ENCODE results near the gene HDGFL2.
"Not testable (repeated sequence)": the region's sequence is repeated elsewhere in the genome, so short reads cannot be mapped to it uniquely, and the experiment has no call there.

The HDGFL2 gene

DNA sequence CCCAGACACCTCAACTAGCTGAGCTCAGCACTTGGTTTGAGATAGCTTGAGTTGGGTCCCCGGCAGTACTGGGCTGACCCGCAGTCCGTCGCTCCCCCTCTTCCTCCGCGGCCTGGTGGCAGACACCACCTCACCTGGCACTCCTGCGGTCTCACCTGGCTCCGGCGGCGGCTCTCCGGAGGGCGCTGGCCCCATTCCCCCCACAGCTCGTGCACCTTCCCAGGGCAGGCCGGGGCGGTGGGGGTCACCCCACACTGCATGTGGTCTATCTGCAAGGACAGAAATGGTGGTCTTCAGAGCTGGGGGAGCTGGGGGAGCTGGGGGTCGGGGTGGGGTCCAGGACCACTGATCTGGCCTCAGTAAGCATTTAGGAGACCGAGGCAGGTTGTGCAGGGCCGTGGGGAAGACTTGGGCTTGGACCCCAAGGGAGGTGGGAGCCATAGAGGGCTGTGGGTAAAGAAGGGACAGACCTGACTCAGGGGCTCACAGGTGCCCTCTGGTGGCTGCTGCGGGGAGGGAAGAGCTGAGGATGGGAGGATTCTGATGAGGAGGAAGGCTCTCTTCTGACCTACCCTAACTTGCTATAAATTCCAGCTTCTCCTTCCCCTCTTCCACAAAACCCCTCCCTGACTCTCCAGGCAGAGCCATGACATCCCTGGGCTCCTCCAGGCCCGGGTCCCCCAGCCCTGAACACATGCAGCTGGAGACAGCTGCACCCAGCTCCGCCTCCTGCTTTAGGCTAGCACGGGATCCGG lies 52.9 kb downstream of the HDGFL2 start:
- DNase-seq (ENCODE audit: extremely low read depth, low read depth) = no peak
- no peak overlapping the region for H3K4me3 ChIP-seq (replicated peaks; ENCODE audit: low read depth, low read length)
- TF ChIP-seq, protein P1, sequence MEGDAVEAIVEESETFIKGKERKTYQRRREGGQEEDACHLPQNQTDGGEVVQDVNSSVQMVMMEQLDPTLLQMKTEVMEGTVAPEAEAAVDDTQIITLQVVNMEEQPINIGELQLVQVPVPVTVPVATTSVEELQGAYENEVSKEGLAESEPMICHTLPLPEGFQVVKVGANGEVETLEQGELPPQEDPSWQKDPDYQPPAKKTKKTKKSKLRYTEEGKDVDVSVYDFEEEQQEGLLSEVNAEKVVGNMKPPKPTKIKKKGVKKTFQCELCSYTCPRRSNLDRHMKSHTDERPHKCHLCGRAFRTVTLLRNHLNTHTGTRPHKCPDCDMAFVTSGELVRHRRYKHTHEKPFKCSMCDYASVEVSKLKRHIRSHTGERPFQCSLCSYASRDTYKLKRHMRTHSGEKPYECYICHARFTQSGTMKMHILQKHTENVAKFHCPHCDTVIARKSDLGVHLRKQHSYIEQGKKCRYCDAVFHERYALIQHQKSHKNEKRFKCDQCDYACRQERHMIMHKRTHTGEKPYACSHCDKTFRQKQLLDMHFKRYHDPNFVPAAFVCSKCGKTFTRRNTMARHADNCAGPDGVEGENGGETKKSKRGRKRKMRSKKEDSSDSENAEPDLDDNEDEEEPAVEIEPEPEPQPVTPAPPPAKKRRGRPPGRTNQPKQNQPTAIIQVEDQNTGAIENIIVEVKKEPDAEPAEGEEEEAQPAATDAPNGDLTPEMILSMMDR (IDR thresholded peaks at IDR 0.05; ENCODE audit: low read depth, low read length, missing control alignments) = peak; percentile 89

DNA sequence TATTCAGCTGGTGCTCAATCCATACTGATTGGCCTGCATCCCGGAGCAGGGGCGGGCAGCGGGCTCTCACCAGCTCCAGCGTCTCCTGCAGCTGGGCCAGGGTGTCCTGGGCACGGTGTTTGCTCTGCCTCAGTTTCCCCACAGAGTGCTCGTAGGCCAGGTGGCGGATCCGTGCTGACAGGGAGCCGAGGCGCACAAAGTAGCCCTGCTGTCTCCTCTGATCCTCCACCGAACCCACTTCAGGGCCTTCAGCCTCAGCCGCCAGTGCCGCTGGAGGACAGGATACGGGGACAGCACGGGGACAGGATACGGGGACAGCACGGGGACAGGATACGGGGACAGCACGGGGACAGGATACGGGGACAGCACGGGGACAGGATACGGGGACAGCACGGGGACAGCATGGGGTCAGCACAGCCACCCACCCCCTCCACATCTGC lies 53.5 kb downstream of the HDGFL2 start:
- no peak overlapping the region for H3K4me3 ChIP-seq (replicated peaks; ENCODE audit: low read depth, low read length)
- TF ChIP-seq, protein P1 (IDR thresholded peaks at IDR 0.05; ENCODE audit: low read depth, low read length, missing control alignments) = no peak
- no peak for DNase-seq (ENCODE audit: extremely low read depth, low read depth)

DNA sequence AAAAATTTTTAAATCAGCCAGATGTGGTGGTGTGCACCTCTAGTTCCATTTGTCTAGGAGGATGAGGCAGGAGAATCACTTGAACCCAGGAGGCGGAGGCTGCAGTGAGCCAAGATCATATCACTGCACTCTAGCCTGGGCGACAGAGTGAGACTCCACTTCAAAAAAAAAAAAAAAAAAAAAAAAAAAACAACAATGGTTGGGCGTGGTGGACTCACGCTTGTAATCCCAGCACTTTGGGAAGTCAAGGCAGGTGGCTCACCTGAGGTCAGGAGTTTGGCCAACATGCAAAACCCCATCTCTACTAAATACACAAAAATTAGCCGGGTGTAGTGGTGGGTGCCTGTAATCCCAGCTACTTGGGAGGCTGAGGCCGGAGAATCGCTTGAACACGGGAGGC lies 55.3 kb downstream of the HDGFL2 start:
- DNase-seq (ENCODE audit: extremely low read depth, low read depth); H3K4me3 ChIP-seq (replicated peaks; ENCODE audit: low read depth, low read length): not testable (repeated sequence)

DNA sequence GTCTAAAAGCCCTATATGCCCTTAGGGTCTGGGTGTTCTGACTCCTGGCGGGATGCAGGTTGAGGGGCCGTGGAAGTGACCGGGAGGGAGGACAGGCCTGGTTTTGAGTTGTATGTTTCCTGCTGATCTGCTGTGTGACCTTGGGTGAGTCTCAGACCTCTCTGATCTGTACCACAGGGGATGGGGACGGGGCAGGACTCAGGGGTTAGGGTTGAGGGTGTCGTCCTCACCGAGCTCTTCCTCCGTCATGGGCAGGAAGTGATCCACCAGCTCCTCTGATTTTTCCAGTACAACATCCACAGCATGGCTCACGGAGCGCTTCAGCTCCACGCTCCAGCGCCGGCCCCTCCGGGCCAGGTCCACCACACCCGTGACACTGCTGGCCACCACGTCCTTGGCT lies 56.7 kb downstream of the HDGFL2 start:
- no peak overlapping the region for H3K4me3 ChIP-seq (replicated peaks; ENCODE audit: low read depth, low read length)
- DNase-seq (ENCODE audit: extremely low read depth, low read depth) = no peak

DNA sequence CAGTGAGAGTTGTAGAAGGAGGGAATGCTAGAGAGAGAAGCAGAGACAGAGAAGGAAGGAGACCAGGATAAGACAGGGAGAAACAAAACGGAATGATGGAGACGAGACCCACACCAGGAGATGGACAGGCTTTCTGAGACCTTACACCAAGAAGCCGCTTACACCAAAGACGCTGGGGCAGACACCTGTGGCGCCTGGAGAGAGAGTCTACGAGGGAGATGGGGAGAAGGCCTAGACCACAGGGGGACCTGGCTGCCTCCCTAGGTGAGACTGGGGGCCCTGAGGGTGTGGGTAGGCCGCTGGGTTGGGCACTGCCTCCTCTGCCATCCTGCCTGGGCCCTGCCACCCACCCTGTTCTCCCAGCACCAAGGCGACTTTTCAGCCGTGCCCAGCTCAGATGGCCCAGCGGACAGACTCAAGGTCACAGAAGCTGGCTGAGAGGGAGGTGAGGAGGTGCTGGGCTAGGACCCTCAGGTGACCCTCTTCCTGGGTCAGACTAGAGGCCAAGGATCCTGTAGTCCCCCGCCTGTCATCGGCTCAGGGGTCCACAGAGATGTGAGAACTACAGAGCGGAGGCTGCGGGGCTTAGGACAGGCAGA lies 57.9 kb downstream of the HDGFL2 start:
- no peak for DNase-seq (ENCODE audit: extremely low read depth, low read depth)
- TF ChIP-seq, protein P1 (IDR thresholded peaks at IDR 0.05; ENCODE audit: low read depth, low read length, missing control alignments) = no peak
- no peak overlapping the region for H3K4me3 ChIP-seq (replicated peaks; ENCODE audit: low read depth, low read length)

More for the DNA sequence above, 56.7 kb downstream of the HDGFL2 start:
- TF ChIP-seq, protein P1 (IDR thresholded peaks at IDR 0.05; ENCODE audit: low read depth, low read length, missing control alignments) = no peak

DNA sequence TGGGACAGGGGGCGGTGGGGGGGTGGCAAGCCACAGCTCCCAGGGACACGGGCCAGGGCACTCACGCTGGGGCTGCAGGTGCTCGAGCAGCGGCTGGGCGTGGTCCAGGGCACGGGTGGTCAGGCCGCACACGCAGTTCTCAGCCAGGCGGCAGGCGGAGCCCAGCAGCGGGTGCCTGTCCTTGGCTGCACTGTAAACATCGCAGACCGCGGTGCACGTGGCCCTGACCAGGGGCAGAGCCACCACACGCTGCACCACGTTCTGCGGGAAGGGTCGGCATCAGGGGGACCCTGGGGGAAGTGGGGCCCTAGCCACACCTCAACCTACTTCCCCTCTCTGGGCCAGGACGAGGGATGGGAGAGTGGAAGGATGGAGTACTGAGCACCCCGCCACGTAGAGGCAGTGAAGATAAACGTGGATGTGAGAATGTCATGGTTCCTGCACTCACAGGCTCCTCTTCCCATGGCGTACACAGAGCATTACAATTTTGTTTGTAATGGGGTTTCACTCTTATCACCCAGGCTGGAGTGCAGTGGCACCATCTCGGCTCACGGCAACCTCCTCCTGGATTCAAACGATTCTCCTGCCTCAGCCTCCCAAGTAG lies 59.6 kb downstream of the HDGFL2 start:
- H3K4me3 ChIP-seq (replicated peaks; ENCODE audit: low read depth, low read length) = no peak overlapping the region
- DNase-seq (ENCODE audit: extremely low read depth, low read depth) = no peak
- TF ChIP-seq, protein P1 (IDR thresholded peaks at IDR 0.05; ENCODE audit: low read depth, low read length, missing control alignments) = no peak

DNA sequence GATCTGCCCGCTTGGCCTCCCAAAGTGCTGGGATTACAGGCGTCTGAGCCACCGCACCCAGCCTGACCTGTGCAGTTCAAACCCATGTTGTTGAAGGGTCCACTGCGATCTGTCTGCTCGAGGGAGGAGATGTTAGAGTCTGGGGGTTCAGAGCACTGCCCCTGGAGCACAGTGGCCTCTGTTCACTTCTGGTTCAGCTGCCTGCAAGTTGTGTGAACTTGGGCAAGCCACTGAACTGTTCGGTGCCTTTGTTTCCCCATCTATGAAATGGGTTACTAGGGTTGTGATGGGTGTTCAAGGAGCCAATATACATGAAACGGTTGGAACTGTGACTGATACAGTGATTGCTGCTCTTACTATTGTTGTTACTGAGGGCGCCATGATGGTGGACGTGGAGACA lies 61.2 kb downstream of the HDGFL2 start:
- H3K4me3 ChIP-seq (replicated peaks; ENCODE audit: low read depth, low read length) = no peak overlapping the region
- TF ChIP-seq, protein P1 (IDR thresholded peaks at IDR 0.05; ENCODE audit: low read depth, low read length, missing control alignments) = no peak
- DNase-seq (ENCODE audit: extremely low read depth, low read depth) = no peak
